Peyer's patch (tissue), 4 donors: Measurements from ENCODE around the gene AKAP1.

Experiments
- CTCF ChIP-seq, 6 experiments: fragments of 450-650 bp in 4 of 6; fragments of 200-600 bp in 2 of 6; sonication (generic) in 1 of 6; IDR thresholded peaks; one replicate each; pipeline ENCODE4 v1.5.1; 2017 to 2019; ENCODE audit warnings: antibody characterized with exemption in 6 of 6, mild to moderate bottlenecking in 3 of 6, moderate library complexity in 1 of 6
- POLR2A ChIP-seq, 2 donors: fragments of 450-650 bp; IDR thresholded peaks; one replicate each; pipeline ENCODE4 v1.5.1; 2017; ENCODE audit warnings: antibody characterized with exemption in 2 of 2, mild to moderate bottlenecking in 2 of 2, moderate library complexity in 2 of 2

- TF ChIP-seq CTCF (IDR thresholded peaks at IDR 0.05) (no peak), POLR2A (IDR thresholded peaks at IDR 0.05) (no peak)
Measured at GRCh38 chr17:57117798-57118197, 32.8 kb downstream of the AKAP1 start.
